ENCODE measurements around the gene ARL6IP1. TPM values are rescaled to one million over a fixed set of nuclear protein-coding genes. Genes with fewer than 3 reads are reported as not detected.

The ARL6IP1 gene
- total RNA-seq, 1 experiment from 2014 or later = 197 TPM

GRCh38 chr16:18796377-18796776 is 5.0 kb downstream of the ARL6IP1 start:
- WGBS (ENCODE audit: extremely low coverage, insufficient read length, low lambda C conversion rate) = no CpG with 5 or more reads among the region's 1 CpG
- peaks cover 14 to 15% of the 10 kb centered on the region in 2 experiments for H3K4me1 Mint-ChIP-seq

More at GRCh38 chr16:18796377-18796776, 5.0 kb downstream of the ARL6IP1 start:
- H2AK5ac ChIP-seq (ENCODE audit: insufficient read length, low read length) = no peak overlapping the region
- H3K4me1 ChIP-seq (ENCODE audit: insufficient read depth, low read length) = no peaks in the 10 kb centered on the region
- H2BK120ac ChIP-seq (ENCODE audit: low read depth, low read length, poor library complexity, severe bottlenecking) = no peak overlapping the region
- H3K18ac ChIP-seq (ENCODE audit: insufficient read length, low read depth, low read length) = no peak overlapping the region
- H4K91ac ChIP-seq (ENCODE audit: insufficient read length, low read depth, low read length) = no peak overlapping the region
- no peak overlapping the region for H2BK5ac ChIP-seq (ENCODE audit: insufficient read length, low read length)
- H4K5ac ChIP-seq (ENCODE audit: insufficient read length, low read depth, low read length) = no peak overlapping the region
- H3K23ac ChIP-seq (ENCODE audit: insufficient read length, low read depth, low read length) = no peak overlapping the region
- H3K27ac ChIP-seq (ENCODE audit: insufficient read length, low read depth, low read length) = no peak overlapping the region
- no peaks in the 10 kb centered on the region for H3K27me3 ChIP-seq (ENCODE audit: insufficient read depth, low read length)
- H4K20me1 ChIP-seq (ENCODE audit: control insufficient read depth, insufficient read depth, insufficient read length) = no peaks in the 10 kb centered on the region
- H3K14ac ChIP-seq (ENCODE audit: insufficient read depth, low read length) = no peak overlapping the region
- H4K8ac ChIP-seq (replicated peaks; ENCODE audit: insufficient read length, low read depth, low read length) = no peak overlapping the region
- H3K4me2 ChIP-seq (ENCODE audit: insufficient read depth, insufficient read length, low read length) = no peak overlapping the region
- H3K79me2 ChIP-seq (ENCODE audit: insufficient read depth, low read length) = peaks cover 22% of the 10 kb centered on the region
- no peak overlapping the region for H3K9ac ChIP-seq (ENCODE audit: extremely low read depth, insufficient read length, low read length)
- no peaks in the 10 kb centered on the region; a peak in 1 of 5 replicates for H3K9me3 Mint-ChIP-seq
- H3K23me2 ChIP-seq (ENCODE audit: insufficient read length, low read depth, low read length, poor library complexity, severe bottlenecking) = peaks cover 7% of the 10 kb centered on the region
- no peak overlapping the region for H3K56ac ChIP-seq (ENCODE audit: insufficient read length, low read depth, low read length)
- no peak for TF ChIP-seq CTCF (conservative IDR thresholded peaks at IDR 0.05)
- no peak overlapping the region for H3T11ph ChIP-seq (ENCODE audit: low read length)
- no peaks in the 10 kb centered on the region for H3K79me1 ChIP-seq (ENCODE audit: insufficient read depth, low read depth, low read length, poor library complexity, severe bottlenecking)
- no peaks in the 10 kb centered on the region for H3K27me3 Mint-ChIP-seq (ENCODE audit: low read depth)
- H3K27ac Mint-ChIP-seq = no peak overlapping the region
- no peak for DNase-seq
- H2BK20ac ChIP-seq (ENCODE audit: low read depth, low read length, poor library complexity, severe bottlenecking) = no peak overlapping the region
- H2AFZ ChIP-seq (ENCODE audit: low read length) = no peak overlapping the region
- no peak overlapping the region for H2BK12ac ChIP-seq (ENCODE audit: insufficient read length, low read depth, low read length)
- no peak overlapping the region for H3K4ac ChIP-seq (ENCODE audit: low read depth, low read length)
- no peak overlapping the region for H2BK15ac ChIP-seq (ENCODE audit: low read depth, low read length)
- H3K9me3 ChIP-seq (ENCODE audit: control insufficient read depth, low read depth, low read length) = no peaks in the 10 kb centered on the region
- H3K36me3 Mint-ChIP-seq (ENCODE audit: insufficient read depth in 1 of 3, low read depth in 3 of 3) = peaks cover 29 to 79% (median 70%) of the 10 kb centered on the region in 3 experiments
- H3K4me3 Mint-ChIP-seq = no peak overlapping the region

All from H9 (cell line).